Endothelial cell of umbilical vein (primary cell): ENCODE results near the gene RAPGEF6.

Source experiments
- EZH2 ChIP-seq: IDR thresholded peaks from 2 replicates; pipeline ENCODE4 v1.6.1; 2012; ENCODE audit warnings: borderline replicate concordance, low read depth, mild to moderate bottlenecking, moderate library complexity, low read length, inconsistent platforms; ENCODE audit not compliant: severe bottlenecking
- POLR2A ChIP-seq: IDR thresholded peaks from 2 replicates; pipeline ENCODE4 v1.6.1; 2012; ENCODE audit warnings: low read depth, mild to moderate bottlenecking, control low read depth, low read length
- TF ChIP-seq, protein P1 (sequence below): IDR thresholded peaks from 2 replicates; pipeline ENCODE4 v1.6.1; 2011; ENCODE audit not compliant: insufficient read depth, insufficient read length
- TF ChIP-seq, protein P2 (sequence below), 2 donors: IDR thresholded peaks; 1 replicate in 1 of 2; 2 replicates in 1 of 2; pipeline ENCODE4 v1.5.1; 2011; ENCODE audit warnings: low read length in 2 of 2, mild to moderate bottlenecking in 2 of 2, moderate library complexity in 2 of 2, control low read depth in 1 of 2, inconsistent platforms in 1 of 2, low read depth in 1 of 2; ENCODE audit not compliant: insufficient read depth in 1 of 2; ENCODE audit errors: extremely low read depth in 1 of 2

DNA sequence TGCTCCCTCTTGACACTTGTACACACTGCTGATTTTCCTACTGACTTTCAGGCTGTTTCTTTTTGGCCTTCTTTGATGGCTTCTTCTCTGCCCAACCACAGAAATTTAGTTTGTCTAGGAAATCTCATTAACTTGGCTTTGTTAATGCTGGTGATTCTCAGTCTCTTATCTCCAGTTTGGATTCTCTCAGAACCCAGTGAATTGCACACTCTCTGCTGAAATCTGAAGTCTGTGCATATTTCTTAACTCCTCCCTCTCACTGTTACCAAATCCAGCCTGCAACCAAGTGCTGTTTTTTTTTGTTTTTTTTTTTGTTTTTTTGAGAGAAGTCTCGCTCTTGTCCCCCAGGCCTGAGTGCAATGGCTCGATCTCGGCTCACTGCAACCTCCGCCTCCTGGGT, 254.0 kb downstream of the RAPGEF6 start:
- TF ChIP-seq, protein P1, sequence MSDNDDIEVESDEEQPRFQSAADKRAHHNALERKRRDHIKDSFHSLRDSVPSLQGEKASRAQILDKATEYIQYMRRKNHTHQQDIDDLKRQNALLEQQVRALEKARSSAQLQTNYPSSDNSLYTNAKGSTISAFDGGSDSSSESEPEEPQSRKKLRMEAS = no peak
- TF ChIP-seq, protein P2, sequence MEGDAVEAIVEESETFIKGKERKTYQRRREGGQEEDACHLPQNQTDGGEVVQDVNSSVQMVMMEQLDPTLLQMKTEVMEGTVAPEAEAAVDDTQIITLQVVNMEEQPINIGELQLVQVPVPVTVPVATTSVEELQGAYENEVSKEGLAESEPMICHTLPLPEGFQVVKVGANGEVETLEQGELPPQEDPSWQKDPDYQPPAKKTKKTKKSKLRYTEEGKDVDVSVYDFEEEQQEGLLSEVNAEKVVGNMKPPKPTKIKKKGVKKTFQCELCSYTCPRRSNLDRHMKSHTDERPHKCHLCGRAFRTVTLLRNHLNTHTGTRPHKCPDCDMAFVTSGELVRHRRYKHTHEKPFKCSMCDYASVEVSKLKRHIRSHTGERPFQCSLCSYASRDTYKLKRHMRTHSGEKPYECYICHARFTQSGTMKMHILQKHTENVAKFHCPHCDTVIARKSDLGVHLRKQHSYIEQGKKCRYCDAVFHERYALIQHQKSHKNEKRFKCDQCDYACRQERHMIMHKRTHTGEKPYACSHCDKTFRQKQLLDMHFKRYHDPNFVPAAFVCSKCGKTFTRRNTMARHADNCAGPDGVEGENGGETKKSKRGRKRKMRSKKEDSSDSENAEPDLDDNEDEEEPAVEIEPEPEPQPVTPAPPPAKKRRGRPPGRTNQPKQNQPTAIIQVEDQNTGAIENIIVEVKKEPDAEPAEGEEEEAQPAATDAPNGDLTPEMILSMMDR (IDR thresholded peaks at IDR 0.05; ENCODE audit: extremely low read depth in 1 of 2, insufficient read depth in 1 of 2, low read depth in 1 of 2, low read length in 2 of 2) = no peak
- TF ChIP-seq POLR2A = no peak
- TF ChIP-seq EZH2 = no peak
